Transverse colon (tissue), 4 donors: ENCODE data around the gene IFITM2. TPM values are rescaled to one million over a fixed set of nuclear protein-coding genes. Genes with fewer than 3 reads are reported as not detected.

ENCODE experiments used
- DNase-seq: peaks from one replicate; pipeline ENCODE4 v3.0.0-alpha.2; 2019
- H3K27ac ChIP-seq, 4 donors: fragments of 200-600 bp; sonication (generic); 2 replicates each; pipeline ENCODE4 v1.5.1; 2016 to 2018; ENCODE audit warnings: inconsistent platforms in 4 of 4
- H3K27me3 ChIP-seq: fragments of 200-600 bp; sonication (generic); 2 replicates; pipeline ENCODE4 v1.5.1; 2017; ENCODE audit warnings: inconsistent platforms
- H3K36me3 ChIP-seq, 4 donors: fragments of 200-600 bp; sonication (generic); 2 replicates each; pipeline ENCODE4 v1.5.1; 2017 to 2019; ENCODE audit warnings: inconsistent platforms in 4 of 4
- H3K4me1 ChIP-seq, 4 donors: fragments of 200-600 bp; sonication (generic); 2 replicates each; pipeline ENCODE4 v1.5.1; 2017 to 2020; ENCODE audit warnings: inconsistent platforms in 4 of 4
- H3K4me3 ChIP-seq, 4 donors: fragments of 200-600 bp; sonication (generic); 1 replicate in 1 of 4; 2 replicates in 3 of 4; pipeline versions ENCODE4 v1.5.1 to v1.6.1; 2017 to 2019; ENCODE audit warnings: inconsistent platforms in 4 of 4
- H3K9me3 ChIP-seq, 2 donors: fragments of 200-600 bp; sonication (generic); 2 replicates each; pipeline ENCODE4 v1.5.1; 2017 to 2019; ENCODE audit warnings: inconsistent platforms in 2 of 2
- EP300 ChIP-seq: sonication (generic); formaldehyde crosslinking; IDR thresholded peaks from one replicate; pipeline ENCODE4 v1.6.1; 2017; ENCODE audit warnings: antibody characterized with exemption, low read depth
- POLR2A ChIP-seq: fragments of 450-650 bp; IDR thresholded peaks from one replicate; pipeline ENCODE4 v1.6.1; 2016; ENCODE audit warnings: antibody characterized with exemption, mild to moderate bottlenecking, moderate library complexity
- POLR2AphosphoS5 ChIP-seq, 3 donors: sonication (generic); formaldehyde crosslinking; IDR thresholded peaks; one replicate each; pipeline ENCODE4 v1.6.1; 2016; ENCODE audit warnings: antibody characterized with exemption in 3 of 3
- WGBS, 2 donors: methylation state at CpG; one replicate each; pipeline ENCODE4 v1.1.5; 2018; ENCODE audit warnings: low coverage in 1 of 2; 5-methylcytosine and 5-hydroxymethylcytosine counted together
- in situ Hi-C, 4 donors: fragments of 200-750 bp; cut with MboI; loops; one replicate each; pipeline versions ENCODE4 v1.15.0 to v1.15.1; 2017; ENCODE audit warnings: low sequenced_read_pairs in 3 of 4, low pct_ligation_motif_present in 1 of 4, low pct_unique_long_range_greater_than_20kb in 1 of 4
- intact Hi-C: fragments of 100-400 bp; cut with DNase I; formaldehyde crosslinking; loops from one replicate; pipeline ENCODE4 v1.15.1; 2023; ENCODE audit warnings: low total_unique reads
- total RNA-seq, 4 donors: library from RNA; depleted of rRNA; stranded (reverse); fragments of >200 nt; gene quantifications; one replicate each; pipeline ENCODE4 v1.1.0, GENCODE V29; 2016
- TF ChIP-seq, protein P1 (sequence below), 5 experiments: fragments of 200-600 bp in 3 of 5; fragments of 450-650 bp in 2 of 5; sonication (generic) in 3 of 5; IDR thresholded peaks; 1 replicate in 2 of 5; 2 replicates in 3 of 5; pipeline ENCODE4 v1.5.1; 2016 to 2017; ENCODE audit warnings: antibody characterized with exemption in 5 of 5, inconsistent platforms in 3 of 5, mild to moderate bottlenecking in 2 of 5, moderate library complexity in 1 of 5

IFITM2 gene
- total RNA-seq, 4 donors from 2014 or later: 19.1 to 78.6 (median 49.8) TPM

DNA sequence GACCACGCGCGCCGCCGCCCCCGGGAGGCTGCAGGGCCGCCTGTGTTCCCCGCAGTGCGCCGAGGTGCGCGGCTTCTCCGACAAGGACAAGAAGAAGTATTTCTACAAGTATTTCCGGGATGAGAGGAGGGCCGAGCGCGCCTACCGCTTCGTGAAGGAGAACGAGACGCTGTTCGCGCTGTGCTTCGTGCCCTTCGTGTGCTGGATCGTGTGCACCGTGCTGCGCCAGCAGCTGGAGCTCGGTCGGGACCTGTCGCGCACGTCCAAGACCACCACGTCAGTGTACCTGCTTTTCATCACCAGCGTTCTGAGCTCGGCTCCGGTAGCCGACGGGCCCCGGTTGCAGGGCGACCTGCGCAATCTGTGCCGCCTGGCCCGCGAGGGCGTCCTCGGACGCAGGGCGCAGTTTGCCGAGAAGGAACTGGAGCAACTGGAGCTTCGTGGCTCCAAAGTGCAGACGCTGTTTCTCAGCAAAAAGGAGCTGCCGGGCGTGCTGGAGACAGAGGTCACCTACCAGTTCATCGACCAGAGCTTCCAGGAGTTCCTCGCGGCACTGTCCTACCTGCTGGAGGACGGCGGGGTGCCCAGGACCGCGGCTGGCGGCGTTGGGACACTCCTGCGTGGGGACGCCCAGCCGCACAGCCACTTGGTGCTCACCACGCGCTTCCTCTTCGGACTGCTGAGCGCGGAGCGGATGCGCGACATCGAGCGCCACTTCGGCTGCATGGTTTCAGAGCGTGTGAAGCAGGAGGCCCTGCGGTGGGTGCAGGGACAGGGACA lies 26.7 kb upstream of the IFITM2 start:
- 18% methylated on average over 66 of the region's 79 CpGs; no CpG with 5 or more reads in 1 of the 2 donors for WGBS, 2 donors
- H3K4me3 ChIP-seq: peak overlapping the region in 3 of 4 donors; percentile 13 to 38 (median 21)
- peaks cover 0 to 34% (median 27%) of the 10 kb centered on the region in 4 donors for H3K4me1 ChIP-seq
- H3K9me3 ChIP-seq: no peaks in the 10 kb centered on the region
- intact Hi-C loops: no loop called here
- H3K27me3 ChIP-seq: peaks cover 72% of the 10 kb centered on the region
- TF ChIP-seq, protein P1, sequence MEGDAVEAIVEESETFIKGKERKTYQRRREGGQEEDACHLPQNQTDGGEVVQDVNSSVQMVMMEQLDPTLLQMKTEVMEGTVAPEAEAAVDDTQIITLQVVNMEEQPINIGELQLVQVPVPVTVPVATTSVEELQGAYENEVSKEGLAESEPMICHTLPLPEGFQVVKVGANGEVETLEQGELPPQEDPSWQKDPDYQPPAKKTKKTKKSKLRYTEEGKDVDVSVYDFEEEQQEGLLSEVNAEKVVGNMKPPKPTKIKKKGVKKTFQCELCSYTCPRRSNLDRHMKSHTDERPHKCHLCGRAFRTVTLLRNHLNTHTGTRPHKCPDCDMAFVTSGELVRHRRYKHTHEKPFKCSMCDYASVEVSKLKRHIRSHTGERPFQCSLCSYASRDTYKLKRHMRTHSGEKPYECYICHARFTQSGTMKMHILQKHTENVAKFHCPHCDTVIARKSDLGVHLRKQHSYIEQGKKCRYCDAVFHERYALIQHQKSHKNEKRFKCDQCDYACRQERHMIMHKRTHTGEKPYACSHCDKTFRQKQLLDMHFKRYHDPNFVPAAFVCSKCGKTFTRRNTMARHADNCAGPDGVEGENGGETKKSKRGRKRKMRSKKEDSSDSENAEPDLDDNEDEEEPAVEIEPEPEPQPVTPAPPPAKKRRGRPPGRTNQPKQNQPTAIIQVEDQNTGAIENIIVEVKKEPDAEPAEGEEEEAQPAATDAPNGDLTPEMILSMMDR (IDR thresholded peaks at IDR 0.05): no peak
- TF ChIP-seq POLR2A (no peak), EP300 (no peak), POLR2AphosphoS5 (IDR thresholded peaks at IDR 0.05) (no peak)
- no peaks in the 10 kb centered on the region for H3K36me3 ChIP-seq
- DNase-seq: no peak
- H3K27ac ChIP-seq: peak overlapping the region in 2 of 4 donors; percentile 0 to 40
- in situ Hi-C loops: no loop called here

DNA sequence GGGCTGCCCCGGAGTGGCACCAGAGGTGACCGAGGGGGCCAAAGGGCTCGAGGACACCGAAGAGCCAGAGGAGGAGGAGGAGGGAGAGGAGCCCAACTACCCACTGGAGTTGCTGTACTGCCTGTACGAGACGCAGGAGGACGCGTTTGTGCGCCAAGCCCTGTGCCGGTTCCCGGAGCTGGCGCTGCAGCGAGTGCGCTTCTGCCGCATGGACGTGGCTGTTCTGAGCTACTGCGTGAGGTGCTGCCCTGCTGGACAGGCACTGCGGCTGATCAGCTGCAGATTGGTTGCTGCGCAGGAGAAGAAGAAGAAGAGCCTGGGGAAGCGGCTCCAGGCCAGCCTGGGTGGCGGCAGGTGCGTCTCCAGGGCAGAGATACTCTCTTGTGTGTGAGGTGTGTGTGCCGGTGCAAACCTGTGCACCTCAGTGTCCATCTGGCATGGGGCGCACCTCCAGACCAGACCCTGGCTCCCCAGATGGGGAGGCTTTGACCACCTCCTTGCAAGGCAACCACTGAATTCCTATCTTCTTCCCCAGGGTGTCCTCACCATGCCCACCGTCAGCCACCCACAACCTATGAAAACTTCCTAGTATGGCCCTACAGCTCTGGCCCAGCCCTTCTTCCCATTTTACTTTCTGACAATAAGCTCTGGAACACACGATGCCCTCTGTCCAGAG lies 26.0 kb upstream of the IFITM2 start:
- Histone ChIP-seq H3K27me3 (peaks cover 72% of the 10 kb centered on the region), H3K4me3 (peak overlapping the region in 1 of 4 donors; percentile 38), H3K4me1 (peaks cover 0 to 34% (median 27%) of the 10 kb centered on the region in 4 donors), H3K36me3 (no peaks in the 10 kb centered on the region), H3K9me3 (no peaks in the 10 kb centered on the region), H3K27ac (no peak overlapping the region)
- TF ChIP-seq, protein P1 (IDR thresholded peaks at IDR 0.05): no peak
- no peak for TF ChIP-seq POLR2A
- no peak for TF ChIP-seq POLR2AphosphoS5 (IDR thresholded peaks at IDR 0.05)
- TF ChIP-seq EP300: no peak
- WGBS, 2 donors: 46% methylated on average over 18 of the region's 26 CpGs; no CpG with 5 or more reads in 1 of the 2 donors
- intact Hi-C loops (no loop called here), in situ Hi-C loops (no loop called here)
- no peak for DNase-seq

DNA sequence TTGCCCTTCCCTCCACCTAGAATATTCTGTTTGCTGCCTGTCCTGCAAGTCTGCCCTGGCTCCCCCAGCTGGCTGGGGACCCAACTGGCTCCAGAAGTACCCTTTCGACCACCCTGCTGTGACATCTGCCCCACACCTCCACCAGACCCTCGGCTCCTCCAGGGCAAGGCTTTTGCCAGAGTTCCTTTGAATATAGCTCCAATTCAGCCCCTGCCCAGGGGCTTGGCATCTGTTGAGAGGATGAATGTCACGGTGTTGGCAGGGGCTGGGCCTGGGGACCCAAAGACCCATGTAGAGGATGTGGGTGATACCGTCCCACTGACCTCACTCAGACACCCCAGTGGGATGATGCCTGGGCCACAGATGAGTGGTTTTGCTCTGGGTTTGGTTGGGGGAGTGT lies 25.4 kb upstream of the IFITM2 start:
- H3K27me3 ChIP-seq: peaks cover 75% of the 10 kb centered on the region
- H3K4me1 ChIP-seq: peaks cover 0 to 34% (median 27%) of the 10 kb centered on the region in 4 donors
- TF ChIP-seq, protein P1 (IDR thresholded peaks at IDR 0.05): no peak
- TF ChIP-seq POLR2A: no peak
- TF ChIP-seq POLR2AphosphoS5 (IDR thresholded peaks at IDR 0.05): no peak
- no peak for TF ChIP-seq EP300
- no peaks in the 10 kb centered on the region for H3K9me3 ChIP-seq
- H3K27ac ChIP-seq: no peak overlapping the region
- intact Hi-C loops: no loop called here
- WGBS, 2 donors: 79% methylated on average over 4 of the region's 4 CpGs; no CpG with 5 or more reads in 1 of the 2 donors
- H3K4me3 ChIP-seq: peak overlapping the region in 1 of 4 donors; percentile 38
- in situ Hi-C loops: no loop called here
- no peak for DNase-seq
- H3K36me3 ChIP-seq: no peaks in the 10 kb centered on the region

- Histone ChIP-seq H3K9me3 (no peaks in the 10 kb centered on the region), H3K27ac (no peak overlapping the region), H3K27me3 (peaks cover 74% of the 10 kb centered on the region), H3K4me3 (no peak overlapping the region), H3K4me1 (peaks cover 0 to 36% (median 28%) of the 10 kb centered on the region in 4 donors), H3K36me3 (no peaks in the 10 kb centered on the region)
- in situ Hi-C loops: no loop called here
- intact Hi-C loops: no loop called here
- WGBS, 2 donors: 59 to 67% methylated on average over 8 to 13 of the region's 13 CpGs
- DNase-seq: no peak
- TF ChIP-seq POLR2AphosphoS5 (IDR thresholded peaks at IDR 0.05): no peak
- TF ChIP-seq EP300: no peak
- TF ChIP-seq, protein P1 (IDR thresholded peaks at IDR 0.05): no peak
- TF ChIP-seq POLR2A: no peak
Observed at GRCh38 chr11:282630-283360, 24.8 kb upstream of the IFITM2 start.
